HG03135 (cell line): ENCODE data around the gene ZSWIM8.
A peak's percentile ranks its signal among the peaks of the same experiment; 100 is the strongest.
"Not testable (repeated sequence)": the region's sequence is repeated elsewhere in the genome, so short reads cannot be mapped to it uniquely, and the experiment has no call there.

Experiments
- ATAC-seq: cut with Tn5 transposase; IDR thresholded peaks from one replicate; pipeline ENCODE4 v1.9.1; 2021; ENCODE audit warnings: mild to moderate bottlenecking, moderate library complexity; ENCODE audit not compliant: unreplicated experiment

The ZSWIM8 gene, protein sequence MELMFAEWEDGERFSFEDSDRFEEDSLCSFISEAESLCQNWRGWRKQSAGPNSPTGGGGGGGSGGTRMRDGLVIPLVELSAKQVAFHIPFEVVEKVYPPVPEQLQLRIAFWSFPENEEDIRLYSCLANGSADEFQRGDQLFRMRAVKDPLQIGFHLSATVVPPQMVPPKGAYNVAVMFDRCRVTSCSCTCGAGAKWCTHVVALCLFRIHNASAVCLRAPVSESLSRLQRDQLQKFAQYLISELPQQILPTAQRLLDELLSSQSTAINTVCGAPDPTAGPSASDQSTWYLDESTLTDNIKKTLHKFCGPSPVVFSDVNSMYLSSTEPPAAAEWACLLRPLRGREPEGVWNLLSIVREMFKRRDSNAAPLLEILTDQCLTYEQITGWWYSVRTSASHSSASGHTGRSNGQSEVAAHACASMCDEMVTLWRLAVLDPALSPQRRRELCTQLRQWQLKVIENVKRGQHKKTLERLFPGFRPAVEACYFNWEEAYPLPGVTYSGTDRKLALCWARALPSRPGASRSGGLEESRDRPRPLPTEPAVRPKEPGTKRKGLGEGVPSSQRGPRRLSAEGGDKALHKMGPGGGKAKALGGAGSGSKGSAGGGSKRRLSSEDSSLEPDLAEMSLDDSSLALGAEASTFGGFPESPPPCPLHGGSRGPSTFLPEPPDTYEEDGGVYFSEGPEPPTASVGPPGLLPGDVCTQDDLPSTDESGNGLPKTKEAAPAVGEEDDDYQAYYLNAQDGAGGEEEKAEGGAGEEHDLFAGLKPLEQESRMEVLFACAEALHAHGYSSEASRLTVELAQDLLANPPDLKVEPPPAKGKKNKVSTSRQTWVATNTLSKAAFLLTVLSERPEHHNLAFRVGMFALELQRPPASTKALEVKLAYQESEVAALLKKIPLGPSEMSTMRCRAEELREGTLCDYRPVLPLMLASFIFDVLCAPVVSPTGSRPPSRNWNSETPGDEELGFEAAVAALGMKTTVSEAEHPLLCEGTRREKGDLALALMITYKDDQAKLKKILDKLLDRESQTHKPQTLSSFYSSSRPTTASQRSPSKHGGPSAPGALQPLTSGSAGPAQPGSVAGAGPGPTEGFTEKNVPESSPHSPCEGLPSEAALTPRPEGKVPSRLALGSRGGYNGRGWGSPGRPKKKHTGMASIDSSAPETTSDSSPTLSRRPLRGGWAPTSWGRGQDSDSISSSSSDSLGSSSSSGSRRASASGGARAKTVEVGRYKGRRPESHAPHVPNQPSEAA (N-terminal part only)

GRCh38 chr10:73785211-73785720, at the start of gene ZSWIM8:
ZSWIM8 (plus strand) TSS chr10:73785606; CDS start chr10:73785879, 273 bp downstream.
- peak; percentile 76 for ATAC-seq

DNA sequence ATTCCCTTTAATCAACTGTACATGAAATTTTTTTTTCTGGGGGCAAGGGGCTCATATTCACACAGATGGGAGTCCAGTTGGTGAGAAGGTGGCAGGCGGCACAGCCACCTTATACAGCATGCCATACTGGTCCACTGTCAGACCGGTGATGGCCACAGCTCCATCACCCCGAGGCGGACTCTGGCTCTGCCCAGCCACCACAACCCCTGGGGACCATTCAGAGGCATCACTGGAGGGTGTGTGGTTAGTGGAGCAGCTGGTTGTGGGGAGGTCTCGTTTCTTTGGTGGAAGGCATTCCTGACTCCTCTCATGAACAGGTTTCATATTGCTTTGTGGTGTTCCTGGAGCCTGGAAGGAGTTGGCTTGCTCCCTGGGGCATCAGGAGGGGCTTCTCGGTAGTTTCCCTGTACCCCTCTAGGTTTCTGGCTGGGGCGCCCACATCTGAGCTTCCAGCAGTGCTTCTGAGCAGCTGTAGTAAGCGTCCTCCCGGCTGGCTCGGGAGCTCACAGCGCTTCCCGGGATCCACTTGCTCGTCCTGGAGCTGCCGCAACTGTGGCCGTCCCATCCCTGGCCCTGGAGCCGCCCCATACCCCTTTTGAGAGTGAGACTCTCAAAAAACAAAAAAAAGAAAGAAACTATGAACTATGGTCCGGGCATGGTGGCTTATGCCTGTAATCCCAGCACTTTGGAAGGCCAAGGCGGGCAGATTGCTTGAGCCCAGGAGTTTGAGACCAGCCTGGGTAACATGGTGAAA, 44.7 kb upstream of the ZSWIM8 start:
- ATAC-seq, result not testable (repeated sequence)

GRCh38 chr10:73742454-73742734, 43.0 kb upstream of the ZSWIM8 start:
- no peak for ATAC-seq

DNA sequence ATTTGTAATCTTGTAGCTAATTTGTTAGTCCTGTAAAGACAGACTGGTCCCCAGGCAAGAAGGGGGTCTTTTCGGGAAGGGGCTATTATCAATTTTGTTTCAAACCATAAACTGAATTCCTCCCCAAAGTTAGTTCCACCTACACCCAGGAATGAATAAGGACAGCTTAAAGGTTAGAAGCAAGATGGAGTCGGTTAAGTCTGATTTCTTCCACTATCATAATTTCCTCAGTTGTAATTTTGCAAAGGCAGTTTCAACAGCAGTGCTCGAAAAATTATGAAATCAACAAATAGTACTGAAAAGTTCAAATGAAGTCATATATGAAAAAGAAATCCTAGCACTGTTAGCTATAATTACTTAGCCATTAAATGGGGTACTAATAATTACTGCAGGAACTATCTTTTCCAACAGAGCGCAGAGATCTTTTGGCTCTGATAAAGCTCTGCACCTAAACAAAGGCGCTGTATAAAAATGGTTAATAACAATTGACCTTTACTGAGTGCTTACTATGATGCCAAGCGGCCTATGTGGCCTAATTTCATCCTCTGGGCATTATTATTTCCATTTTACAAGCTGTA, 42.0 kb upstream of the ZSWIM8 start:
- ATAC-seq, result no peak

- ATAC-seq, result peak; percentile 77
Observed at GRCh38 chr10:73743905-73744663, 41.3 kb upstream of the ZSWIM8 start, which contains the start of gene SEC24C. SEC24C (plus strand) TSS chr10:73744372; CDS start chr10:73746833, 2,461 bp downstream.

GRCh38 chr10:73744664-73744975, 40.8 kb upstream of the ZSWIM8 start:
- ATAC-seq, result peak; percentile 20

DNA sequence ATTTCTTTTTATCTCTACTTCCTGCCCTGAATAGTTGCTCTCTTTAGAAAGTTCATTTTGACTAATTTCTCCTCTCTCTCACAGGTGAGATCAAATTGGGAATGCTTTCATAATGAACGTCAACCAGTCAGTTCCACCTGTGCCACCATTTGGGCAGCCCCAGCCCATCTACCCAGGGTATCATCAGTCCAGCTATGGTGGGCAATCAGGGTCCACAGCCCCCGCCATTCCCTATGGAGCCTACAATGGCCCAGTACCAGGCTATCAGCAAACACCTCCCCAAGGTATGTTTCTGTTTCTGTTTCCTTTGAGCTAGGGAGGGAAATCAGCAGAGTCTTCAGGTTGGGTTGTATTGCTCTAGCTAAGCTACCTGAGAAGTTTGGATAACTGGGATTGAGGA, 38.7 kb upstream of the ZSWIM8 start:
- no peak for ATAC-seq

DNA sequence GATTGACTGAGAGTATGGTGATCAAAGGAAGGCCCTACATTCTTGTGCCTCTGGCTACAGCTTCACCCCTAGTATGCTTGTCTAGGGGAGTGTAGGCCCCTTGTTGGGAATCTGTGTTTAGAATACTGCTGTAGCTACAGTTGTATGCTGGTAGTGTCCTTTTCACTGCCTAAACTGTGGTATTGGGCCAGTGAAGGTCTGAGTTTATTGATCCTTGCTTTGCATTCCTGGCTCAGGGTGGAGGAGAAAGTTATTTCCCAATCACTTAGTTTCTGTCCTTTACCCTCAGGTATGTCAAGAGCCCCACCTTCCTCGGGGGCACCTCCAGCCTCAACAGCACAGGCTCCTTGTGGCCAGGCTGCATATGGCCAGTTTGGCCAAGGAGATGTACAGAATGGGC, 34.6 kb upstream of the ZSWIM8 start:
- ATAC-seq, result no peak

GRCh38 chr10:73756183-73756582, 29.2 kb upstream of the ZSWIM8 start:
- ATAC-seq, result no peak

DNA sequence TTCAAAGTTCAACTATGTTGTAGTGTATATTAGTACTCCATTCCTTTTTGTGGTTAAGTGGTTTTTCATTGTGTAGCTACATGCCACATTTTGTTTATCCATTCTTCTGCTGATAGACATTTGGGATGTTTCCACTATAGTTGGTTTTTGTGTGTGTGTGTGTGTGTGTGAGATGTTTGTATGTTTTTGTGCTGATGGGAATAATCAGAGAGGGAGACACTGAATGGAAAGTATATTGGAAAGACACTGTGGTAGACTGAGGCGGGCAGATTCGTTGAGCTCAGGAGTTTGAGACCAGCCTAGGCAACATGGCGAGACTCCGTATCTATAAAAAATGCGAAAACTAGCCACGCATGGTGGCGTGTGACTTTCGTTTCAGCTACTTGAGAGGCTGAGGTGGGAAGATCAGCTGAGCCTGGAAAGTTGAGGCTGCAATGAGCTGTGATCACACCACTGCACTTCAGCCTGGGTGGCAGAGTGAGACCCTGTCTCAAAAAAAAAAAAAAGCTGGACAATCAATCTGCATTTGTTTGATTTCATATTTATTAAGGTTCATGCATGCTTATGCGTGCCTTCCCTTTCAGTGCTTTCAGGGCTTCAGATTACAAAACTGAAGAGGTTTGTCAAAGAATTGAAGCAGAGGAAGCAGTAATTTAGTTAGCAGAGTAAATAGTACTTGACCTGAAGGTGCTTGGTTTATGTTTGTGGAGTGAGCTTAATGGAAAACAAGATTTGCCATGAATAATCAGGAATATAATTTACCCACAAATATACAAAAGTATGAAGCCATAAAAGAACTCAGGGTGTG, 26.5 kb upstream of the ZSWIM8 start:
- no peak for ATAC-seq

- ATAC-seq, result no peak
Observed at GRCh38 chr10:73759512-73760115, 25.8 kb upstream of the ZSWIM8 start.

DNA sequence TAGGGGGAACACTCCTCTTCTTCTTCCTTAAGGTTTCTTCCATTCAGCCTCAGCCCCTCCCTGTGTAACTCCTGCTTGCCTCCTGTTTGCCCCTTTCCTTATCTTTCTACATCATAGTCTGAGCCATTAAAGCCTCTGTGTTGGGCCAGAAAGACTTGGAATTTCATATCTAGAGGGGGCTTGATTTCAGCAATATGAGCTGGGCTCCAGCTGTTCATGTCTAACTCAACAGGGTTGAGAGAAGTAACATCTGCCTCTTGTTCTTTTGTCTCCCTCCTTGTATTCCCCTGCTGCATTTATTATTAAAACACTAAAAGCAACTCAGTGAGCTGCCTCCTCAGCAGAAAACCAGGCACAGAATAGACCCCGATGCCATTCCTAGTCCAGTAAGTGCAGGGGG, 23.6 kb upstream of the ZSWIM8 start:
- ATAC-seq, result no peak

DNA sequence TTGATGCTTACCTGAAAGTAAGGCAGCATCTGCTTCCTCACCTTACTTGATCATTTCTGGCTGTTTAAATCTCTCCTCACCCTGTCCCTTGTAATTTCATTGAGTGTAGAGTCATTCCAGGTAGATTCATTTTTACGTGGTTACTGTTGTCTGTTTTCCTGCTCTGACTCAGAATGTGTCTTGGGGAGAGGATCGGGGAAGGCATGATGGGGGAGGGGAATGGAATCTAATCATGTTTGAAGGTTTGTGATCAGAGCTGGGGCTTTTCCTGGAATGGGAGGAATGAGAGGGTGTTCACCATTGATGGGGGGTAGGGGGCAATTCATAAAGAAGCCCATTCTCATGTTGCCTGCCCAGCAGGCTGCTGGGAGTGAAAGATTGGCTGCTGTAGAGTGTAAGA, 22.5 kb upstream of the ZSWIM8 start:
- ATAC-seq, result no peak

GRCh38 chr10:73763343-73763742, 22.1 kb upstream of the ZSWIM8 start:
- ATAC-seq, result no peak

GRCh38 chr10:73765066-73765465, 20.3 kb upstream of the ZSWIM8 start:
- no peak for ATAC-seq

DNA sequence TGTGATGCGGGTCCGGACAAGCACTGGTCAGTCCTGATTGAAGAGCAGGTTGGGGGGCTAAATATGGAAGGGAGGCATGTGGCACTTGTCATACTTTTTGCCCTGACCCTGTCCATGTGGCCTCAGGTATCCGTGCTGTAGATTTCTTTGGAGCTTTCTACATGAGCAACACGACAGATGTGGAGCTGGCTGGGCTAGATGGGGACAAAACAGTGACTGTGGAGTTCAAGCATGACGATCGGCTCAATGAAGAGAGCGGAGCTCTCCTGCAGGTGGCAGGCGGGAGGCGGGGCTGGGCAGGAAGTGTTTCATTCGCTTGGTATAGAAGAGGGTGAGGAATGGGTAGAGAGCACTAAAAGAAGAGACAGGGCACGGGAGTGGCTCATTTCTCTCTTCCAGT, 16.5 kb upstream of the ZSWIM8 start:
- ATAC-seq, result no peak

DNA sequence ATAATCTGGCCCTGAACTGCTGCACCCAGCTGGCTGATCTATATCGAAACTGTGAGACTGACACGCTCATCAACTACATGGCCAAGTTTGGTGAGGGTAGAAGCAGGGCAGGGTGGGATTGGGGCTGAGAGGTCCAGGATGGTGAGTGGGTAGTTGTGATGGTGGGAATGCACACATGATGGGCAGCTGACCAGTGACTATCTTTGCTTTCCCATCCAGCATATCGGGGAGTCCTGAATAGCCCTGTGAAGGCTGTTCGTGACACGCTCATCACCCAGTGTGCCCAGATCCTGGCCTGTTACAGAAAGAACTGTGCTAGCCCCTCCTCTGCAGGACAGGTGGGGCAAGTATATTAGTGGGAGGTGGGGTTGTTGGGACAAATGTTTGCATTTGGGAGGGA, 16.0 kb upstream of the ZSWIM8 start:
- no peak for ATAC-seq

DNA sequence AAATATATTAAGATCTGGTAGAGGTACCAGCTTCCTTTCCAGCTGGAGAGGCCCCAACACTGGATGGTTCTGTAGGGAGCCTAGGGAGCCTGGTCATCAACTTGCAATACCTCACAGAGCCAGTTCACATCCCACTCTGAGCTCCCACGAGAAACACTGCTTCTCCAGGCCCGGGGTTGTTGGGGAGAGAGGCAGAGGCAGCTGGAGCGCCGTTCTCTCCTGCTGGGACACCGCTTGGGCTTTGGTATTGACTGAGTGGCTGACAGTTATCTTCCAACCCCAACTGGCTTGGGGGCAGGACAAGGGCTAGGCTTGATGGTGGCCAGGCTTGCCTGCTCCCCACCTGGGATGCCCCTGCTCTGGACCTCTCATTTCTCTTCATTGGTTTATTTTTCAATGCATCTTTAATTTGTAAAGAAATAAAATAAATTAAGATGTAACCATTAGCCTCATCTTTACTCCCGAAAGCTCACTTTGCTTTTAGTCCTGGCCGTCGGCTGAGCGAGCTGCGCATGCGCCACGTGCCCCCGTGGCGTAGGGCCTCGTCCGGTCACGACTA, 13.6 kb upstream of the ZSWIM8 start:
- ATAC-seq, result no peak
